Kidney epithelial cell (primary cell): Measurements from ENCODE around the gene MALL. TPM values are rescaled to one million over a fixed set of nuclear protein-coding genes. Genes with fewer than 3 reads are reported as not detected.
A peak's percentile ranks its signal among the peaks of the same experiment; 100 is the strongest.
"Not testable (repeated sequence)": the region's sequence is repeated elsewhere in the genome, so short reads cannot be mapped to it uniquely, and the experiment has no call there.

ENCODE experiments used
- DNase-seq: peaks from one replicate; pipeline ENCODE4 v3.0.0-alpha.2; 2010; ENCODE audit warnings: low read depth
- H3K27me3 ChIP-seq: 2 replicates; pipeline ENCODE4 v1.6.0; 2011; ENCODE audit warnings: low read length; ENCODE audit not compliant: control insufficient read depth, insufficient read depth
- H3K36me3 ChIP-seq: 2 replicates; pipeline ENCODE4 v1.5.1; 2011; ENCODE audit warnings: low read length; ENCODE audit not compliant: control insufficient read depth, insufficient read depth
- H3K4me3 ChIP-seq: 2 replicates; pipeline ENCODE4 v1.5.1; 2011; ENCODE audit warnings: low read depth, mild to moderate bottlenecking, control low read depth, low read length
- total RNA-seq: library from RNA; depleted of rRNA; stranded (reverse); fragments of >200 nt; gene quantifications from 2 replicates; pipeline ENCODE4 v1.2.3, GENCODE V29; 2015
- TF ChIP-seq, protein P1 (sequence below): IDR thresholded peaks from 2 replicates; pipeline ENCODE4 v1.5.1; 2011; ENCODE audit warnings: mild to moderate bottlenecking, moderate library complexity, low read length, control low read depth, inconsistent platforms; ENCODE audit not compliant: insufficient read depth, poor library complexity, severe bottlenecking

MALL gene
- total RNA-seq = 6.1 and 7.5 TPM in 2 replicates

DNA sequence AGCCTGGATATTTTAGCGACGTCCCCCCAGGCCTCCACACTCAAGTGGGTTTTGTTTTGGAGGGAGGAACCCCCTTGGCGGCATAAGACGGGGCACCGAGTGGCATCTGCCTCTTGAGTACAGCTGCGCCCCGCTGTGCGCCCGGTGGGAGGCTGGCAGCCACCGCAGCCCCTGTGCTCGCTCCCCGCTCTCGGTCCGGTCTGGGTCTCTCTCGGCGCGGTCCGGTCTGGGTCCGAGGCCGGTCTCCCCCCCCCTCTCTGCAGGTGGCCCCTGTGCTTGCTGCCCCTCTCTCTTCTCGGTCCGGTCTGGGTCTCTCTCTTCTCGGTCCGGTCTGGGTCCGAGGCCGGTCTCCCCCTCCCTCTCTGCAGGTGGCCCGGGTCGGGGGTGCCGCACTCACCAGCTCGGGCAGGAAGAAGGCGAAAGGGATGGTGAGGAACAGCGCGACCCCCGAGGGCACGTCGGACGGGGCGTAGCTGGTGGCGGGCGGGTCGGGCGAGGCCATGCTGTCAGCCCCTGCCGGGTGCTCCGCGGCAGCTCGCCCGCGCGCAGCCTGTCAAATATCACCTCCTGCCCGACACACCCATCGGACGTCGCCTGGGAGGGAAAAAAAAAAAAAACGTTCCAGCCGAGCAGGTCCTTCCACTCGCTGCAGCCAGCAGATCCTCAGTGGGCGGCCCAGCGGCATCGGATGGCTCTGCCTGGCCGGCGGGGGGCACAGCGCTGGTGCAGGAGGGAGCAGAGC, at the start of gene MALL:
Gene MALL, minus strand, starts transcription at position 532 of the 742 bp plus-strand sequence. Its CDS starts 30 bp downstream, at position 502.
- Histone ChIP-seq H3K27me3 (no peaks in the 10 kb centered on the region), H3K4me3 (peak within 1 kb of the TSS; percentile 72), H3K36me3 (no peaks in the 10 kb centered on the region)
- no peak for DNase-seq
- TF ChIP-seq, protein P1, sequence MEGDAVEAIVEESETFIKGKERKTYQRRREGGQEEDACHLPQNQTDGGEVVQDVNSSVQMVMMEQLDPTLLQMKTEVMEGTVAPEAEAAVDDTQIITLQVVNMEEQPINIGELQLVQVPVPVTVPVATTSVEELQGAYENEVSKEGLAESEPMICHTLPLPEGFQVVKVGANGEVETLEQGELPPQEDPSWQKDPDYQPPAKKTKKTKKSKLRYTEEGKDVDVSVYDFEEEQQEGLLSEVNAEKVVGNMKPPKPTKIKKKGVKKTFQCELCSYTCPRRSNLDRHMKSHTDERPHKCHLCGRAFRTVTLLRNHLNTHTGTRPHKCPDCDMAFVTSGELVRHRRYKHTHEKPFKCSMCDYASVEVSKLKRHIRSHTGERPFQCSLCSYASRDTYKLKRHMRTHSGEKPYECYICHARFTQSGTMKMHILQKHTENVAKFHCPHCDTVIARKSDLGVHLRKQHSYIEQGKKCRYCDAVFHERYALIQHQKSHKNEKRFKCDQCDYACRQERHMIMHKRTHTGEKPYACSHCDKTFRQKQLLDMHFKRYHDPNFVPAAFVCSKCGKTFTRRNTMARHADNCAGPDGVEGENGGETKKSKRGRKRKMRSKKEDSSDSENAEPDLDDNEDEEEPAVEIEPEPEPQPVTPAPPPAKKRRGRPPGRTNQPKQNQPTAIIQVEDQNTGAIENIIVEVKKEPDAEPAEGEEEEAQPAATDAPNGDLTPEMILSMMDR = no peak

DNA sequence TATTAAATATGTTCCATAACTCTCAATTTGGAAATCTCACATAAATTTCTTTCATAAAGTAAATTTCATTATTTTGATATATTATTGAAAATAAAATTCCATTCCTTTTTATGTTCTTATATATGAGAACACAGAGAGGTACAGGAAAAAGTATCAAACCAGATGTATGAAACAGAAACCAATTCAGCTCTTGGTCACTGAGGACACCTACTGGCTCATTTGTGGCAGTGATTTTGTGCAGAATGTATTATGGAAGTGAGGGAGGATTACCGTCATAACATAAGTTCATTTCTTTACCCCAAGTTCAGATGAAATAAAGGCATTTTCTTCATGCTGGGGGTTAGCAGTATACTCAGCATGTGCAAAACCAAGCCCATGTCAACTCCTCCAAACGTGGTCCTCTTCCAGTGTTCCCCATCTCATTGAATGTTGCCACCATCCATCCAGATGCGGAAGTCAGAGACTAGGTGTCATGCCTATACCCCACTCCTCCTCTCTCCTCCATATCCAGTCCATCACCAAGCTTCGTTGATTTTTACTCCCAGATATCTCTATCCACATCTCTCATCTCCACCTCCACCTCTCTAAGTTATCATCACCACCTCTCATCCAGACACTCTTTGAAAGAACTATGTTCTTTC, 41.7 kb upstream of the MALL start:
- TF ChIP-seq, protein P1 = peak; percentile 85
- H3K4me3 ChIP-seq = no peak overlapping the region

DNA sequence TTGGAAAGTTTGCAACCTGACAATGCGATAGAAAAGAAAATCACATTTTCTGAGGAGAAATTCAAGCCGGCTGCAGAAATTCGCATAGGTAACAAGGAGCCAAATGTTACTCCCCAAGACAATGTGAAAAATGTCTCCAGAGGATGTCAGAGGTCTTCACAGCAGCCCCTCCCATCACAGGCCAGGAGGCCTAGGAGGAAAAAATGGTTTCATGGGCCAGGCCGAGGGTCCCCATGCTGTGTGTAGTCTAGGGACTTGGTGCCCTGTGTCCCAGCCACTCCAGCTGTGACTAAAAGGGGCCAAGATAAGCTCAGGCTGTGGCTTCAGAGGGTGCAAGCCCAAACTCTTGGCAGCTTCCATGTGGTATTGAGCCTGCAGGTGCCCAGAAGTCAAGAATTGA, 39.2 kb upstream of the MALL start:
- H3K36me3 ChIP-seq, H3K27me3 ChIP-seq, DNase-seq, H3K4me3 ChIP-seq: not testable (repeated sequence)

More for the DNA sequence above, 41.7 kb upstream of the MALL start:
- H3K36me3 ChIP-seq = no peaks in the 10 kb centered on the region
- DNase-seq = peak; percentile 4
- H3K27me3 ChIP-seq = no peaks in the 10 kb centered on the region

DNA sequence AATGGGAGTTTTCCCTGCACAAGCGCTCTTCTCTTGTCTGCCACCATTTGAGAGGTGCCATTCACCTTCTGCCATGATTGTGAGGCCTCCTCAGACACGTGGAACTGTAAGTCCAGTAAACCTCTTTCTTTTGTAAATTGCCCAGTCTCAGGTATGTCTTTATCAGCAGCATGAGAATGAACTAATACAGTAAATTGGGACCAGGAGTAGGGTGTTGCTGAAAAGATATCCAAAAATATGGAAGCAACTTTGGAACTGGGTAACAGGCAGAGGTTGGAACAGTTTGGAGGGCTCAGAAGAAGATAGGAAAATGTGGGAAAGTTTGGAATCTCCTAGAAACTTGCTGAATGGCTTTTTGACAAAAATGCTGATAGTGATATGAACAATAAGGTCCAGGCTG, 38.6 kb upstream of the MALL start:
- not testable (repeated sequence) for DNase-seq, H3K36me3 ChIP-seq, H3K27me3 ChIP-seq, H3K4me3 ChIP-seq

DNA sequence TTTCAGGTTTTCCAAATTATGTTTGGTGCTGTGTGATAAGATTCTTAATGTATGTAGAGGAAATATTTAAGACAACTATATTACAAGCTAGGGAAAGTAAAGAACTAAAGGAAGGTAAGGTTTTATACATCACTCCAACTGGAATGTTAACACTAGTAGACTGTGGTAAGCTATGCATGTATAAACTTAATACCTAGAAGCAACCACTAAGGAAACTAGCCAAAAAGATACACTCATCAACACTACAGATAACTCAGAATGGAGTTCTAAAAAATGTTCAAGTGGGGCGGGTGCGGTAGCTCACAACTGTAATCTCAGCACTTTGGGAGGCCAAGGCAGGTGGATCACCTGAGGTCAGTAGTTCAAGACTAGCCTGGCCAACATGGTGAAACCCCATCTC, 37.8 kb upstream of the MALL start:
- Histone ChIP-seq H3K27me3 (no peaks in the 10 kb centered on the region), H3K4me3 (no peak overlapping the region), H3K36me3 (no peaks in the 10 kb centered on the region)
- no peak for DNase-seq
- TF ChIP-seq, protein P1 = no peak

DNA sequence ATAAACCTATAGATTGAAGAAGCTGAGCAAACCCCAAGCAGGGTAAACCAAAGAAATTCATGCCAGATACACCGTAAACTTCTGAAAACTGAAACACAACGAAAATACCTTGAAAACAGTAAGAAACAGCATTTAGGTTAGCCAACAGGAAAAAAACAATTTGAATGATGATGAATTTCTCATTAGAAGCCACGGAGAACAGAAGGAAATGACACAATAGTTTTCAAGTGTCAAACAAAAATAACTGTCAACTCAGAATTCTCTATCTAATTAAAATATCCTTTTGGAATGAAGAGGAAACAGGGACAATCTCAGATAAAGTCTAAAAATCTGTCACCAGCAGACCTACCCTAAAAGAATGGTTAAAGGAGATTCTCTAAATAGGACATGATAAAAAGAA, 37.3 kb upstream of the MALL start:
- no peak overlapping the region for H3K4me3 ChIP-seq

More for the DNA sequence above, 37.3 kb upstream of the MALL start:
- TF ChIP-seq, protein P1 = no peak
- Histone ChIP-seq H3K36me3 (no peaks in the 10 kb centered on the region), H3K27me3 (no peaks in the 10 kb centered on the region)
- no peak for DNase-seq
